Progenitor cell of endocrine pancreas (in vitro differentiated cells): ENCODE measurements around the gene PTGDS. TPM values are rescaled to one million over a fixed set of nuclear protein-coding genes. Genes with fewer than 3 reads are reported as not detected.

Experiments used
- DNase-seq: peaks from one replicate; pipeline ENCODE4 v3.0.0; 2021; ENCODE audit warnings: low spot score; ENCODE audit not compliant: unreplicated experiment
- H3K27ac Mint-ChIP-seq: 2 replicates; pipeline ENCODE4 v1.8.0; 2021; ENCODE audit warnings: mild to moderate bottlenecking, moderate library complexity, mixed read lengths
- H3K27me3 Mint-ChIP-seq: 2 replicates; pipeline ENCODE4 v1.8.0; 2021; ENCODE audit warnings: mixed read lengths
- H3K36me3 Mint-ChIP-seq: 2 replicates; pipeline ENCODE4 v1.8.0; 2022; ENCODE audit warnings: mixed read lengths; ENCODE audit not compliant: insufficient read depth
- H3K4me1 Mint-ChIP-seq: 2 replicates; pipeline ENCODE4 v1.8.0; 2021; ENCODE audit warnings: low read depth, mixed read lengths
- H3K4me3 Mint-ChIP-seq: 2 replicates; pipeline ENCODE4 v1.8.0; 2021; ENCODE audit warnings: low read depth, mild to moderate bottlenecking, moderate library complexity, mixed read lengths
- H3K9me3 Mint-ChIP-seq: 2 replicates; pipeline ENCODE4 v1.8.0; 2021; ENCODE audit warnings: low read depth, mixed read lengths
- CTCF ChIP-seq: fragments of 200-600 bp; sonication (generic); IDR thresholded peaks from one replicate; pipeline ENCODE4 v1.5.0; 2021; ENCODE audit warnings: antibody characterized with exemption, mild to moderate bottlenecking; ENCODE audit not compliant: unreplicated experiment
- total RNA-seq: library from RNA; stranded (reverse); gene quantifications from 2 replicates; pipeline ENCODE4 v1.2.1, GENCODE V29; 2021

Gene PTGDS
- total RNA-seq, 1 donor from 2014 or later: not detected

DNA sequence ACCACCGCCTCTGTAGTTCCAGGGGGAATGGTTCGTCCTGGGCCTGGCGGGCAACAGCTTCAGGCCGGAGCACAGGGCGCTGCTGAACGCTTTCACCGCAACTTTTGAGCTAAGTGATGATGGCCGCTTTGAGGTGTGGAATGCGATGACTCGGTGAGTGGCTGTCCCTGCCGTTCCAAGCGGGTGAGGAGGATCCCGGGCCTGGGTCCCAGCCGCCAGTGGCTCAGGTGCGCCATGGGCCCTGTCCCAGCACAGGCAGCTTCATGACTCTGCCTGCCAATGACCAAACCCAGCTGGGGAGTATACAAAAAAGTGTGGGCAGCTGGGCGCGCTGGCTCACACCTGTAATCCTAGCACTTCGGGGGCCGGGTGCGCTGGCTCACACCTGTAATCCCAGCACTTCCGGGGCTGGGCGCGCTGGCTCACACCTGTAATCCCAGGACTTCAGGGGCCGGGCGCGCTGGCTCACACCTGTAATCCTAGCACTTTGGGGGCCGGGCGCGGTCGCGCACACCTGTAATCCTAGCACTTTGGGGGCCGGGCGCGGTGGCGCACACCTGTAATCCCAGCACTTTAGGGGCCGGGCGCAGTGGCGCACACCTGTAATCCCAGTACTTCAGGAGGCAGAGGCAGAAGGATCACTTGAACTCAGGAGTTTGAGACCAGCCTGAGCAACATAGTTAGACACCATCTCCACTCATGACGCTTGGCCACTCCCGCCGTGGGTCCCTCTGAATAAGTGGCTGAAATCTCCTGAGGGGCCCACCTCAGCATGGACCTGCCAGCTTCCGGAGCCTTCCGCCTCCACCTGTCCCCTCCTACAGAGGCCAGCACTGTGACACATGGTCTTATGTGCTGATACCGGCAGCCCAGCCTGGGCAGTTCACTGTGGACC is 24.2 kb upstream of the PTGDS start:
- no peak for DNase-seq
- no peak for TF ChIP-seq CTCF
- Mint-ChIP-seq H3K9me3 (peaks cover 7% of the 10 kb centered on the region), H3K4me1 (peaks cover under 1% of the 10 kb centered on the region), H3K36me3 (no peaks in the 10 kb centered on the region), H3K27me3 (no peaks in the 10 kb centered on the region), H3K4me3 (no peak overlapping the region), H3K27ac (no peak overlapping the region)

GRCh38 chr9:136953771-136954269 is 23.5 kb upstream of the PTGDS start:
- H3K27ac Mint-ChIP-seq: no peak overlapping the region
- peaks cover 7% of the 10 kb centered on the region for H3K9me3 Mint-ChIP-seq
- H3K36me3 Mint-ChIP-seq: no peaks in the 10 kb centered on the region
- DNase-seq: no peak
- H3K4me1 Mint-ChIP-seq: no peaks in the 10 kb centered on the region
- no peak overlapping the region for H3K4me3 Mint-ChIP-seq
- no peak for TF ChIP-seq CTCF
- H3K27me3 Mint-ChIP-seq: no peaks in the 10 kb centered on the region

GRCh38 chr9:136954270-136955083 is 22.8 kb upstream of the PTGDS start:
- DNase-seq: no peak
- no peaks in the 10 kb centered on the region for H3K27me3 Mint-ChIP-seq
- H3K4me1 Mint-ChIP-seq: no peaks in the 10 kb centered on the region
- no peak overlapping the region for H3K27ac Mint-ChIP-seq
- TF ChIP-seq CTCF: no peak
- no peak overlapping the region for H3K4me3 Mint-ChIP-seq
- peaks cover 7% of the 10 kb centered on the region for H3K9me3 Mint-ChIP-seq
- H3K36me3 Mint-ChIP-seq: no peaks in the 10 kb centered on the region

DNA sequence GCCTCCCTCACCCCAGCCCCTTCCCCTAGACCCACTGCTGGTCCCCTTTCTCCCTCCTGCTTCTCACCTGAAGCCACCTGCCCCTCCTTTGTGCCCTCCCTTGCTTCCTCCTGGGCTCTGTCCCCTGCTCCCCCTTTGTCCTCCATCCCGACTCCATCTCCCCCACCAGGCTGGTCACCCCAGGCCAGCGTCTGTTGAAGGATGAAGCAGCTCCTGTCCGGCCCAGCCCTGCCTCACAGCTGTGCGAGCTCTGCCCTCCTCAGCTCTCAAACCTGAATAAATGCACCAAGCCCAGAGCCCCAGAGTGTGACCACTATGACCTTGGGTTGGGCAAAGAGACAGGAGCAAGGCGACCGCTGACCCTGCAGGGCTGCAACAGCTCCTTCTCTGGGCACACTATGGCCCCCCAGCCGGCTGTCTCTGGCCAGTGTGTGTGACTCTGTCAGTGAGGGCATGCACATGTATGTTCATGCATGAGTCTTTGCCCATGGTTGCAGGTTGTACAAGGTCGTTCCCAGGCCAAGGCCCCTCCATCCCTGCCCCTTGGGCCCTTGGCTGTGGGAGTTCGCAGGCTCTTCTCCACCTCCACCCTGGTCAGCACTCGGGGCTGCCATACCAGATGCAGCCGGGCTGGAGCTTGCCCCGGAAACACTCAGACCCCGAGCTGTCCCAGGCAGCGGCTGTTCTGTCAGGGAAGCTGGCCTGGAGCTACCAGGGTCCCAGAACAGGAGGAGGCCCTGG is 21.9 kb upstream of the PTGDS start:
- Mint-ChIP-seq H3K4me3 (no peak overlapping the region), H3K27ac (no peak overlapping the region), H3K27me3 (no peaks in the 10 kb centered on the region), H3K9me3 (peaks cover 7% of the 10 kb centered on the region), H3K4me1 (no peaks in the 10 kb centered on the region), H3K36me3 (no peaks in the 10 kb centered on the region)
- no peak for TF ChIP-seq CTCF
- DNase-seq: no peak

DNA sequence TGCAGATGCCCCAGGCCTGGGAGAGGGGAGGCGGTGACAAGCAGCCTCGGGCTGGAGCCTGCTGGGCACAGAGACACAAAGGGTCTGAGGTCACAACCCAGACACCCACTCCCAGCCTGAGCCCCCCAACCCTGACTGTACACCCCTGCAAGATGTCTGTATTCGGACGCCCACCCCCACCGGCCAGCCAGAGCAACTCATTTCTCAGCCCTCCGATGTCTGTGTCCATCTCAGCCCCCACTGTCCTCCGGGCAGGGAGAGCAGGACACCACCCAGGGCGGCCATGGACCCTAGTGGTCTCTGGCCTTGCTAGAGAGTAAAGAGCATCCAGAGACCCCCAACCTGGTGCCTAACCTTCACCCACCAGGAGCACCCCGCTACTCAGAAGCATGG is 21.4 kb upstream of the PTGDS start:
- no peaks in the 10 kb centered on the region for H3K27me3 Mint-ChIP-seq
- no peaks in the 10 kb centered on the region for H3K4me1 Mint-ChIP-seq
- DNase-seq: no peak
- H3K4me3 Mint-ChIP-seq: no peak overlapping the region
- H3K9me3 Mint-ChIP-seq: peaks cover 7% of the 10 kb centered on the region
- H3K27ac Mint-ChIP-seq: no peak overlapping the region
- no peak for TF ChIP-seq CTCF
- no peaks in the 10 kb centered on the region for H3K36me3 Mint-ChIP-seq
